Left ventricle myocardium inferior (tissue), 1 donor: ENCODE data around the gene FAM156B. TPM values are rescaled to one million over a fixed set of nuclear protein-coding genes. Genes with fewer than 3 reads are reported as not detected.
"Not testable (repeated sequence)": the region's sequence is repeated elsewhere in the genome, so short reads cannot be mapped to it uniquely, and the experiment has no call there.

Experiments used
- DNase-seq: peaks from one replicate; pipeline ENCODE4 v3.0.0-alpha.2; 2020
- H3K27ac ChIP-seq: fragments of 200-600 bp; replicated peaks from 2 replicates; pipeline ENCODE4 v1.8.0; 2021
- H3K27me3 ChIP-seq: fragments of 200-600 bp; 2 replicates; pipeline ENCODE4 v1.8.0; 2021; ENCODE audit warnings: low read depth
- H3K36me3 ChIP-seq: fragments of 200-600 bp; 2 replicates; pipeline ENCODE4 v1.8.0; 2021
- H3K4me1 ChIP-seq: fragments of 200-600 bp; 2 replicates; pipeline ENCODE4 v1.8.0; 2021
- H3K4me3 ChIP-seq: fragments of 200-600 bp; 2 replicates; pipeline ENCODE4 v1.8.0; 2021; ENCODE audit warnings: mild to moderate bottlenecking, moderate library complexity
- H3K9me3 ChIP-seq: fragments of 200-600 bp; replicated peaks from 2 replicates; pipeline ENCODE4 v1.8.0; 2021
- CTCF ChIP-seq: fragments of 200-600 bp; IDR thresholded peaks from 2 replicates; pipeline ENCODE4 v1.8.0; 2021; ENCODE audit warnings: antibody characterized with exemption, mild to moderate bottlenecking, borderline replicate concordance
- intact Hi-C: fragments of 100-400 bp; cut with micrococcal nuclease; formaldehyde crosslinking; loops from one replicate; pipeline ENCODE4 v1.11.0; 2022
- total RNA-seq: library from RNA; stranded (reverse); fragmentation: NEBNext Ultra II Directional; extraction: Animal tissue kit (Norgen Biotek cat#: 25700); gene quantifications from one replicate; pipeline ENCODE4 v1.2.1, GENCODE V29; 2021
- donor health status: DM: no; HTN: yes; CAD: no; lungs with severe emphysema.

Gene FAM156B
- total RNA-seq, 1 donor from 2014 or later: 5.9 TPM

GRCh38 chrX:52870046-52870445 lies 27.1 kb upstream of the FAM156B start:
- intact Hi-C loops: no loop called here
- no peaks in the 10 kb centered on the region for H3K27me3 ChIP-seq
- no peaks in the 10 kb centered on the region for H3K36me3 ChIP-seq
- no peaks in the 10 kb centered on the region for H3K9me3 ChIP-seq
- no peak overlapping the region for H3K27ac ChIP-seq
- no peak for DNase-seq
- no peaks in the 10 kb centered on the region for H3K4me1 ChIP-seq
- no peak for TF ChIP-seq CTCF
- H3K4me3 ChIP-seq: no peak overlapping the region

DNA sequence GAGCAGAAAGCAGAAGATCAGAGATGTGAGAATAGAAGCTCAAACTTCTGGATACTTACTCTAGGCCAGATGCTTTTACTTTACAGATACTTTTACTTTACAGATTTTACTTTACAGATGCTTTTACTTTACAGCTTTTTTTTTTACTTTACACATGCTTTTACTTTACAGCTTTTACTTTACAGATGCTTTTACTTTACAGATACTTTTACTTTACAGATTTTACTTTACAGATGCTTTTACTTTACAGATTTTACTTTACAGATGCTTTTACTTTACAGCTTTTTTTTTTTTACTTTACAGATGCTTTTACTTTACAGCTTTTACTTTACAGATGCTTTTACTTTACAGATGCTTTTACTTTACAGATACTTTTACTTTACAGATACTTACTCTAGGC lies 23.3 kb upstream of the FAM156B start:
- intact Hi-C loops, H3K9me3 ChIP-seq, H3K27ac ChIP-seq, H3K4me3 ChIP-seq, H3K27me3 ChIP-seq, H3K36me3 ChIP-seq, H3K4me1 ChIP-seq, DNase-seq: not testable (repeated sequence)

- no peak for DNase-seq
- Histone ChIP-seq H3K9me3 (no peaks in the 10 kb centered on the region), H3K27me3 (no peaks in the 10 kb centered on the region), H3K4me1 (no peaks in the 10 kb centered on the region), H3K4me3 (no peak overlapping the region), H3K27ac (no peak overlapping the region), H3K36me3 (no peaks in the 10 kb centered on the region)
- intact Hi-C loops: no loop called here
- TF ChIP-seq CTCF: no peak
Measured at GRCh38 chrX:52874661-52875060, 22.5 kb upstream of the FAM156B start.

- H3K4me1 ChIP-seq, H3K27me3 ChIP-seq, DNase-seq, intact Hi-C loops, H3K36me3 ChIP-seq, H3K27ac ChIP-seq, H3K9me3 ChIP-seq, H3K4me3 ChIP-seq: not testable (repeated sequence)
Measured at GRCh38 chrX:52875436-52875835, 21.7 kb upstream of the FAM156B start.

DNA sequence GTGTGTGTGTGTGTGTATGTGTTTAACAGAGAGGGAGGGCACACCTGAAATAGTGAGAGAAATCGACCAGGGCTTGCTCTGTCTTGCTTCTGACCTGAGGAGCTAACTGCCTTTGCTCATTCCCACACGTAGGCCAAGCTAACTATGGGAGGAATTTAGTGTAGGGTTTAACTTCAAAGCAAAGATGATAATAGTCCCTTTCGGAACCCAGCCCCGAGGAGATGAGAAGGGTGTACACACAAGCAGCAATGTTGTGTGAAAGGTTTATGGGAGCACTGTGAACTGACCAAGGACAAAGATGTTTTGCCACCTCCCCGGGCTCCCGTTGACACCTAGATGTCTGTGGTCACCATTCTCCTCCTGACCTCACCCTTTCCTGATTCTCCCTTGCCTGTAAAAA lies 20.7 kb upstream of the FAM156B start:
- H3K4me1 ChIP-seq, H3K4me3 ChIP-seq, H3K36me3 ChIP-seq, intact Hi-C loops, H3K27me3 ChIP-seq, H3K9me3 ChIP-seq, DNase-seq, H3K27ac ChIP-seq: not testable (repeated sequence)

- DNase-seq, intact Hi-C loops, H3K4me1 ChIP-seq, H3K27me3 ChIP-seq, H3K36me3 ChIP-seq, H3K27ac ChIP-seq, H3K9me3 ChIP-seq, H3K4me3 ChIP-seq: not testable (repeated sequence)
Measured at GRCh38 chrX:52887459-52887858, 9.7 kb upstream of the FAM156B start.

DNA sequence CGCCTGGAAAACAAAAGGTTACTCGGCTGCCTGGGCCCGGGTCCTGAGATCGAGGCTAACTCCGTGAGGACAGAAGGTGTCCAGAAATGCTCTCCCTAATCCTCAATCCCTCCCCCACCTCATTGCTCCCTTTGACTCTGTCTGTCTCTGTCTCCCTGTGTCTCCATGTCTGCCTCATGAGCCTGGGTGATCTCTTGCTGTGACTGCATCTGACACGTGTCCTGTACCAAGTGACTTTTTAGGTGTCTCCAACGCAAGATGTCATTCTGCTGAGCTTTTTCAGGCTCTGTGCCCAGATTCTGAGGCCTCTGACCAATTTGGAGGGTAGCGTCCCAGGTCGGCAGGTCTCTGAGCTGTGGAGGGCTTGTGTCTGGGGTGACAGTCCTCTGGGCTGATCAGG lies 9.0 kb upstream of the FAM156B start:
- H3K4me3 ChIP-seq, H3K27me3 ChIP-seq, H3K27ac ChIP-seq, H3K36me3 ChIP-seq, H3K4me1 ChIP-seq, intact Hi-C loops, DNase-seq, H3K9me3 ChIP-seq: not testable (repeated sequence)

GRCh38 chrX:52896438-52896837 lies 692 bp upstream of the FAM156B start:
- H3K36me3 ChIP-seq, intact Hi-C loops, H3K27me3 ChIP-seq: not testable (repeated sequence)

DNA sequence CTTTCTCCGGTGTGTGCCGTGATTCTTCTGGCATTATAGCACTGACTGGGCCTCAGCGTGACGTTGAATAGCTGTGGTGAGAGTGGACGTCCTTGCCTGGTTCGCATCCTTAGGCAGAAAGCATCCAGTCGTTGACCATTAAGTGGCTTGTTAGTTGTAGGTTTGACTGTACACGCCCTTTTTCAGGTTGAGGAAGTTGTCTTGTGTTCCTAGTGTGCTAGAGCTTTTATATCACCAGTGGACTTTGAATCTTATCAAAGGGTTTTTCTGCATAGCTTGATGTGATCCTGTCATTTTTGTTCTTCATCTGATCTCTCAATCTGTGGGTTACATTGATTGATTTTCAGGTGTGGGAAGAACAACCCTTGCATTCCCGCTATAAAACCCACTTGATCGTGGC lies 8.4 kb downstream of the FAM156B start:
- H3K36me3 ChIP-seq, H3K9me3 ChIP-seq, H3K4me1 ChIP-seq, H3K27me3 ChIP-seq, H3K27ac ChIP-seq, DNase-seq, H3K4me3 ChIP-seq, intact Hi-C loops: not testable (repeated sequence)

More at GRCh38 chrX:52896438-52896837, 692 bp upstream of the FAM156B start:
- not testable (repeated sequence) for DNase-seq, H3K4me1 ChIP-seq, H3K4me3 ChIP-seq, H3K9me3 ChIP-seq, H3K27ac ChIP-seq

GRCh38 chrX:52906072-52906471 lies 8.9 kb downstream of the FAM156B start:
- H3K27ac ChIP-seq, H3K27me3 ChIP-seq, H3K4me1 ChIP-seq, H3K9me3 ChIP-seq, H3K36me3 ChIP-seq, DNase-seq, H3K4me3 ChIP-seq, intact Hi-C loops: not testable (repeated sequence)

- H3K27me3 ChIP-seq, H3K36me3 ChIP-seq, H3K9me3 ChIP-seq, DNase-seq, H3K4me3 ChIP-seq, H3K27ac ChIP-seq, H3K4me1 ChIP-seq, intact Hi-C loops: not testable (repeated sequence)
Measured at GRCh38 chrX:52907137-52907536, 10.0 kb downstream of the FAM156B start.

DNA sequence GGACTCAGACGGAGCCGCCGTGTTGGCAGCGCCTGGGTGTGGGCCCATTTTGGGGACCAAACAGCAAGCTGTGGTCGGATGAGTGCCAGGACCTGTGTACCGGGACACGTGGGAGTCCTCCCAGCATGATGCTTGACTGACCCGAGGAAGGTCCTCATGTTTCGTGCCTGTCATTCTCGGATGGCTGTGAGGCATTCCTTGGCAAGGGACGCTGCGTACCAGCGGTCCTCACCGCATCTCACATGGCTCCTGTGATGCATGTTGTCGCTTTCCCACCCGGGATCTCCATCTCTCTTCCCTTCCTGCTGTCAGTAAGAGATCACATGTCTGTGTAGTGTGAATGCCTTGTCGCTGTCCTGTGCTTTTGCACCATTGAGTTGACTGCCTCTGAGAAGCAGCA lies 10.8 kb downstream of the FAM156B start:
- DNase-seq, H3K4me1 ChIP-seq, H3K36me3 ChIP-seq, intact Hi-C loops, H3K4me3 ChIP-seq, H3K27ac ChIP-seq, H3K9me3 ChIP-seq, H3K27me3 ChIP-seq: not testable (repeated sequence)
